HFF-Myc (cell line): Measurements from ENCODE around the gene PRPF6.

Source experiments
- DNase-seq: peaks from one replicate; pipeline ENCODE4 v3.0.0-alpha.2; 2011; ENCODE audit warnings: low read depth; ENCODE audit errors: extremely low read depth
- H3K4me3 ChIP-seq: replicated peaks from 2 replicates; pipeline ENCODE4 v1.5.1; 2011; ENCODE audit warnings: low read depth, mild to moderate bottlenecking, control low read depth, low read length
- CTCF ChIP-seq: IDR thresholded peaks from 2 replicates; pipeline ENCODE4 v1.5.1; 2012; ENCODE audit warnings: mild to moderate bottlenecking, low read depth, low read length, control low read depth; ENCODE audit errors: missing control alignments

PRPF6 gene

GRCh38 chr20:64064145-64064698 is 83.3 kb downstream of the PRPF6 start:
- DNase-seq, result no peak
- no peak for TF ChIP-seq CTCF
- H3K4me3 ChIP-seq, result peak overlapping the region; percentile 69

GRCh38 chr20:64065062-64065973 is 84.4 kb downstream of the PRPF6 start:
- TF ChIP-seq CTCF, result no peak
- no peak for DNase-seq
- no peak overlapping the region for H3K4me3 ChIP-seq

DNA sequence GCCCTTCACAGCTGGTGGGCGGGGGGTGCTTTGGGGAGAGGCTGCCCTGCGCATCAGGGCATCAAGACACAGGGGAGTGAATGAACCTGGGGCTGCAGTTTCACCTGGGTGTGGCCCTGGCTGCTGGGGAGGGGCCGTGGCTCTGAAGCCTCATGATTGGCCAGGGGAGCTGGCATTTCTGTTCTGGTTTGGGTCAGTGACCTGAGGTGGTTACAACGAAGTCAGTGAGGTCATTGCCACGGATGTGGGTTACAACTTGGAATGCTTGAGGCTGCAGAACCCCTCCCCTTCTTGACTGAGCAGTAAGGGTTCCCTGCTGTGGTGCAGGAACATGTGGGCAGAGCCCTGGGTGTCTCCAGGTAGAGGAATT is 85.0 kb downstream of the PRPF6 start:
- DNase-seq, result peak; percentile 49
- no peak overlapping the region for H3K4me3 ChIP-seq
- TF ChIP-seq CTCF, result no peak

- no peak for TF ChIP-seq CTCF
- no peak overlapping the region for H3K4me3 ChIP-seq
- no peak for DNase-seq
These were observed 86.2 kb downstream of the PRPF6 start for GRCh38 chr20:64067005-64067632.

- H3K4me3 ChIP-seq, result no peak overlapping the region
- no peak for TF ChIP-seq CTCF
These were observed 86.9 kb downstream of the PRPF6 start for GRCh38 chr20:64067733-64068307.

DNA sequence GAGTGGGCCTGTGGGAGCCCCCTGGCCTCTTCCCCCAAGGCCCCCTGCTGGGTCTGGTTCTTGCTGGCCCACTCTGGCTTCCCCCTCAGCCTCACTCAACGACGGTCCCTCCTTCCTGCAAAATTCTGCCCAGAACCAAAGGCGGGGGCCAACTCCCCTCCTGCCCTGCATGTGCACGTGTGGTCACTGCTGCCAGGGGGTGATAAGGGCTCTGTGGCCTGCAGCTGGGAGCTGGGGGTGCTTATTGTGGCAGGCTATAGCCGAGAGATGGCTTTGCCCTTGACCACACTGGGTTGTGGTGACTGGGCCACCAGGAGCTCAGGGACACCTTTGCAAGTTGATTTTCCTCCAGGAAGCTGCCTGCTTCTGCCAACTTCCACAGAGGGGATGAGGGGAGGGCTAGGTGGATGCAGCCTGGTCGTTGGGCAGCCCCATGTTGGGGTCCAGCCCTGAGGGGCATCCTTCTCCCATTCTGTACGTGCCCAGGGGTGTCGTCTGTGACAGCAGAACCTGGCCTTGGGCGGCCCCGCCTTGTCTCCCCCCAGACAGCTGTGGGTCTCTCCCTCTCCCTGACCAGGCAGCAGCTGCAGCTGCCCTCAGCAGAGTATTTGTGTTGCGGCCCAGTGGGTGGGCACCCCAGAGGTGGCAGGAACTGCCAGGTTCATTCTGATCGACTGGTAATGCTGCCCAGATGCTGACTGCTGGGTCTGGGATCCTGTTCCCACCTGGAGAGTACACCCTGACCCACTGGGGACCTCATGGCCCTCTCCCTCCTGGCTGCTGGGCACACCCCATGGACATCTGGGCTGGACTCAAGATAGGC is 87.7 kb downstream of the PRPF6 start:
- H3K4me3 ChIP-seq, result no peak overlapping the region
- DNase-seq, result no peak
- TF ChIP-seq CTCF, result no peak

More at GRCh38 chr20:64067733-64068307, 86.9 kb downstream of the PRPF6 start:
- no peak for DNase-seq
